HG02938 (cell line): Measurements from ENCODE around the gene CAMKK2.
"Not testable (repeated sequence)": the region's sequence is repeated elsewhere in the genome, so short reads cannot be mapped to it uniquely, and the experiment has no call there.

Experiments used
- ATAC-seq: cut with Tn5 transposase; IDR thresholded peaks from one replicate; pipeline ENCODE4 v1.9.1; 2021; ENCODE audit warnings: mild to moderate bottlenecking, moderate library complexity; ENCODE audit not compliant: unreplicated experiment

Gene CAMKK2

DNA sequence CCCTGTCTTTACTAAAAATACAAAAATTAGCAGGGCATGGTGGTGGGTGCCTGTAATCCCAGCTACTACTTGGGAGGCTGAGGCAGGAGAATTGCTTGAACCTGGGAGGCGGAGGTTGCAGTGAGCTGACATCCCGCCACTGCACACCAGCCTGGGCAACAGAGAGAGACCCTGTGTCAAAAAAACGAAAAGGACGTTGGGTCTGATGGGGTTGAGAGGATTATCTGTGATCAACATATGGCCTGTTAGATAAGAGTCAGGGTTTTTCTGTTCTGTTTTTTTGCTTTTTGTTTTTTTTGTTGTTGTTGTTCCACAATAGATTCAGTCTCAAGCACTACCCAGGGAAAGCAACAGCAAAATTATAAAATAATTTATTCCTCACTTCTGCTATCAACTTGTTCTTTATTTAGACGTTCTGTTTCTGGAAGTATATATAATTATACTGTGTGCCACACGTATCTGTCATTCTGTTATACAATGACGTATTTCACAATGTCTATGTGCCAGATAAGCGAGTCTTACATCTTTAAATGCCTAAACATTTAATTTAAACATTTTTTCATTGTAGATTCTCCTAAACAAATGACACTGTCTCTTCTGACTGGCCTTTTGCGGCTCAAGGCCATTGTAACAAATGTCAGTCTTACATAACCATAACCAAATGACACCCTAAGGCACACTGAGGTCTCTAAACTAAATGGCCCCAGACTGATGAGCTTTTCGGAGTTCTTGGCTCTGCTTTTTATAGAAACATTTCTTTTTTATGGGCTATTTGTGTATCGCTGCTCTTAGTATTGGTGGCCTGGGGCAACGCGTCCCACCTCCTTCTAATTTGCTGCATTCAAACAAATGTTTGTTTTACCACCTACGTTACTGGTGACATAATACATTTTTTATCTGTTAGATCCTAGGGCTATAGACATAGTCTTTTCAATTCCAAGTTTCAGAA lies 93.8 kb downstream of the CAMKK2 start:
- ATAC-seq = no peak

DNA sequence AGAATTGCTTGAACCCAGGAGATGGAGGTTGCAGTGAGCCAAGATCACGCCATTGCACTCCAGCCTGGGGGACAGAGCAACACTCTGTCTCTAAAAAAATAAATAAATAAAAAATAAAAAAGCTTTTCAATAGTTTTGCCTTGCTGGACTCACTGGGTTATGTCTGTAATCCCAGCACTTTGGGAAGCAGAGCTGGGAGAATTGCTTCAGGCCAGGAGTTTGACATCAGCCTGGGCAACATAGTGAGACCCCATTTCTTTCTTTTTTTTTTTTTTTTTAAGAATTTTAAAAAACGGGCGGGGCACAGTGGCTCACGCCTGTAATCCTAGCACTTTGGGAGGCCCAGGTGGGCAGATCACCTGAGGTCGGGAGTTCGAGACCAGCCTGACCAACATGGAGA lies 95.4 kb downstream of the CAMKK2 start:
- not testable (repeated sequence) for ATAC-seq

DNA sequence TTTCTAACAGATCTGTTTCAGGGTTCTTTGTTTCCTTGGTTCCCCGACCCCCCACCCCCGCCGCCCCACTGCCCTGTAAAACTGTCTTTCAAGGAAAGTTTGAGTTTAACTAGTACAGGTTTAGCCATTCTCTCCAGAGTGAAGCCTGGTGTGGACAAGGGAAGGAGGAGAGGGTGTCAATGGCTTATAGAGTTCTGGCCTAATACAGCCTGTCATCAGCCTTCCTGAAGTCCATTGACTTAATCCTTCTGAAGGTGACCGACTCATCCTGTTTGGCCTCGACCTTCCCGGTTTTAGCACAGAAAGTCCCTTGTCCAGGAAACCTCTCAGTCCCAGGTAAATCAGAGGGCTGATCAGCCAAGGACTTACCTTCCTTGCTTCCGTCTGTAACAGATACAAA lies 97.6 kb downstream of the CAMKK2 start:
- no peak for ATAC-seq

- ATAC-seq = no peak
Measured at GRCh38 chr12:121196902-121197301, 99.6 kb downstream of the CAMKK2 start.

GRCh38 chr12:121191151-121191550 lies 105.4 kb downstream of the CAMKK2 start:
- ATAC-seq = no peak

DNA sequence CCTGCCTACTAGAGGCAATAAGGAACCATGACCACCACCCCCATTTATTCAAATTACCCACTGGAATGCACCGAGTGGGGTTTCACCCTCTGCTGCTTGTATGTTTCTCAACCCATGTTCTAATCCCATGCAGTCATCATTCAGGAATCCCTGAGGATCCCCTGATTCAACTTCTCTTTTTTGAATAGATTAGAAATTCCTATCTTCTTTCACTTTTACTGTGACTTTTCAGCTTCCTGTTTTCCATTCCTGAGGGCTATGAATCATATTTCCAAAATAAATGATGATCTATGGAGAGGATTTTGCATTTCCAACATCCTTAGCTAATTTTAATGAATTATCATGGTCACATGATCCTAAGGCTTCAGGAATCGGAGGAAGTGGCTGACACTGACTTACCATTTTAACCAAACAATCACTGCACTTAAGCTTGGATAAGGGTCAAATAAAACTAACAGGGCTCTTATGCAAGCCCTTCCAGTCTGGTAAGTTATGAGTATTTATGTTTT lies 105.9 kb downstream of the CAMKK2 start:
- no peak for ATAC-seq

GRCh38 chr12:121189619-121190155 lies 106.8 kb downstream of the CAMKK2 start:
- no peak for ATAC-seq

DNA sequence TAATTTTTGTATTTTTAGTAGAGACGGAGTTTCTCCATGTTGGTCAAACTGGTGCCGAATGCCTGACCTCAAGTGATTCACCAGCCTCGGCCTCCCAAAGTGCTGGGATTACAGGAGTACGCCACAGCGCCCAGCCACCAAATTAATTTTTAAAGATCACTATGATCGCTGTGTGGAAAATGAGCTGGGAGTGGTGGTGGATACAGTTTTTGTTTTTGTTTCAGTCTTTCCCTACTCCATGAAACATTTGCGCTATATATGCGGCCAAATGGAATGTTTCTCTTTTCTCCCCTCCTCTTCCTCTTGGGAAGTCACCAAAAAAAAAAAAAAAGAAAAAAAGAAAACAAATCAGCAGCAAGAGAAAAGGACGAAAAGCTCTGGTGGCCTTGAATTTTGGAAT lies 107.4 kb downstream of the CAMKK2 start:
- ATAC-seq = no peak

DNA sequence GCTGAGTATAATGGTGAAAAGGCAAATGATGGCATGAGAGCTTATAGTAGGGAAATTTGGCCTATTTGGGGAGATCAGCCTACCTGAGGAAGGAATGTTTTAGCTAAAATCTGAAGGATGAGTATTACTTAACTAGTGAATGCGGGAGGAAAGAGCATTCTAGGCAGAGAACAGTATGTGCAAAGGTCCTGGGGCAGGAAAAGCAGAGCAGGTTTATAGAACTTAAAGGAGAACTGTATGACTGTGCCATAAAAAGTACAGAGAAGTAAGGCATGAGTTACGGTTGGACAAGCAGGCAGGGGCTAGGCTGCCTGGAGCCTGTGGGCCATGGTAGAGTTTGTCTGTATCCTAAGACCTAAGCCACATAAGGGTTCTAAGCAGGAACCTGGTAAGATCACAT lies 108.3 kb downstream of the CAMKK2 start:
- ATAC-seq = no peak
